Endodermal cell (in vitro differentiated cells): ENCODE results near the gene POLR2L. TPM values are rescaled to one million over a fixed set of nuclear protein-coding genes. Genes with fewer than 3 reads are reported as not detected.
A peak's percentile ranks its signal among the peaks of the same experiment; 100 is the strongest.

Experiments used
- DNase-seq: peaks from one replicate; pipeline ENCODE4 v3.0.0-alpha.2; 2017
- H3K27ac ChIP-seq: 2 replicates; pipeline ENCODE4 v1.5.1; 2013; ENCODE audit warnings: mild to moderate bottlenecking, low read depth, low read length, moderate library complexity
- H3K27me3 ChIP-seq: 2 replicates; pipeline ENCODE4 v1.6.1; 2013; ENCODE audit warnings: mild to moderate bottlenecking, low read length, moderate library complexity; ENCODE audit not compliant: insufficient read depth, control insufficient read depth, poor library complexity, severe bottlenecking
- H3K36me3 ChIP-seq: 2 replicates; pipeline ENCODE4 v1.7.0; 2013; ENCODE audit warnings: mild to moderate bottlenecking, low read length, moderate library complexity; ENCODE audit not compliant: control insufficient read depth, insufficient read depth
- H3K4me1 ChIP-seq: one replicate; pipeline ENCODE4 v1.7.0; 2013; ENCODE audit warnings: low read length; ENCODE audit not compliant: control insufficient read depth, insufficient read depth
- H3K4me3 ChIP-seq: 2 replicates; pipeline ENCODE4 v1.5.1; 2013; ENCODE audit warnings: mild to moderate bottlenecking, low read length, moderate library complexity
- H3K9ac ChIP-seq: 2 replicates; pipeline ENCODE4 v1.6.1; 2013; ENCODE audit warnings: mild to moderate bottlenecking, low read length, moderate library complexity; ENCODE audit not compliant: poor library complexity, severe bottlenecking; ENCODE audit errors: extremely low read depth
- H3K9me3 ChIP-seq: 2 replicates; pipeline ENCODE4 v1.6.1; 2013; ENCODE audit warnings: mild to moderate bottlenecking, low read length, moderate library complexity; ENCODE audit not compliant: control insufficient read depth
- H3K27ac Mint-ChIP-seq: 2 replicates; pipeline ENCODE4 v1.8.0; 2020; ENCODE audit warnings: mixed read lengths
- H3K27me3 Mint-ChIP-seq: 2 replicates; pipeline ENCODE4 v1.8.0; 2021; ENCODE audit warnings: mild to moderate bottlenecking, mixed read lengths; ENCODE audit not compliant: insufficient read depth
- H3K36me3 Mint-ChIP-seq: 2 replicates; pipeline ENCODE4 v1.8.0; 2020; ENCODE audit warnings: low read depth, mixed read lengths
- H3K4me1 Mint-ChIP-seq: 2 replicates; pipeline ENCODE4 v1.8.0; 2020; ENCODE audit warnings: mixed read lengths
- H3K4me3 Mint-ChIP-seq: 2 replicates; pipeline ENCODE4 v1.8.0; 2020; ENCODE audit warnings: mild to moderate bottlenecking, moderate library complexity, mixed read lengths
- H3K9me3 Mint-ChIP-seq: 2 replicates; pipeline ENCODE4 v1.8.0; 2020; ENCODE audit warnings: mild to moderate bottlenecking, mixed read lengths
- WGBS, 2 experiments: methylation state at CpG; one replicate each; pipeline versions ENCODE4 v1.1.5 to v1.1.7; 2013; ENCODE audit warnings: missing lambda C conversion rate in 2 of 2, mixed read lengths in 1 of 2; ENCODE audit not compliant: insufficient coverage in 1 of 2, insufficient read length in 1 of 2; 5-methylcytosine and 5-hydroxymethylcytosine counted together
- total RNA-seq, 2 donors: library from RNA; stranded (reverse); fragmentation: NEBNext Ultra II Directional in 1 of 2; extraction: Animal tissue kit (Norgen Biotek cat#: 25700) in 1 of 2; gene quantifications; 2 replicates in 1 of 2; 3 replicates in 1 of 2; pipeline ENCODE4 v1.2.1, GENCODE V29; 2021
- TF ChIP-seq, protein P1 (sequence below): fragments of 200-600 bp; sonication (generic); conservative IDR thresholded peaks from 2 replicates; pipeline ENCODE4 v1.5.0; 2021; ENCODE audit warnings: antibody characterized with exemption, mild to moderate bottlenecking

Gene POLR2L
- total RNA-seq, 2 donors from 2014 or later = 139 to 148 TPM

DNA sequence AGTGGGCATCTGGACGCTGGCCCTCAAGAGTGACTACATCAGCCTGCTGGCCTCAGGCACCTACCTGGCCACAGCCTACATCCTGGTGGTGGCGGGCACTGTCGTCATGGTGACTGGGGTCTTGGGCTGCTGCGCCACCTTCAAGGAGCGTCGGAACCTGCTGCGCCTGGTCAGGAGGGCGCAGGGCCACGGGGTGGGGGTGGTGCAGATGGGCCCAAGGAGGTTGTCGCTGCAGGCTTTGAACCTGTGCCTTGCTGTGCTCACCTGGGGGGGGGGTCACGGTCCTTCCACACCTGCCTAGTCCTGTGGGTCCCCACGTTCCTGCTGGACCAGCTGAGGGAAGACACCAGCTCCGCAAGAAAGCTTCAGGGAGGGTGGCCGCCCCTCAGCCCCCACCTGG is 6.1 kb downstream of the POLR2L start:
- no peak for DNase-seq
- H3K4me1 ChIP-seq = peaks cover 11% of the 10 kb centered on the region
- no peak overlapping the region for H3K27ac Mint-ChIP-seq
- no peaks in the 10 kb centered on the region for H3K9me3 Mint-ChIP-seq
- WGBS, 2 experiments = 90 to 95% methylated on average over 9 to 14 of the region's 14 CpGs
- no peaks in the 10 kb centered on the region for H3K9me3 ChIP-seq
- peaks cover 48% of the 10 kb centered on the region for H3K36me3 ChIP-seq
- no peak overlapping the region for H3K4me3 Mint-ChIP-seq
- H3K27me3 Mint-ChIP-seq = peaks cover 12% of the 10 kb centered on the region
- no peak overlapping the region for H3K27ac ChIP-seq
- peaks cover 17% of the 10 kb centered on the region for H3K4me1 Mint-ChIP-seq
- TF ChIP-seq, protein P1, sequence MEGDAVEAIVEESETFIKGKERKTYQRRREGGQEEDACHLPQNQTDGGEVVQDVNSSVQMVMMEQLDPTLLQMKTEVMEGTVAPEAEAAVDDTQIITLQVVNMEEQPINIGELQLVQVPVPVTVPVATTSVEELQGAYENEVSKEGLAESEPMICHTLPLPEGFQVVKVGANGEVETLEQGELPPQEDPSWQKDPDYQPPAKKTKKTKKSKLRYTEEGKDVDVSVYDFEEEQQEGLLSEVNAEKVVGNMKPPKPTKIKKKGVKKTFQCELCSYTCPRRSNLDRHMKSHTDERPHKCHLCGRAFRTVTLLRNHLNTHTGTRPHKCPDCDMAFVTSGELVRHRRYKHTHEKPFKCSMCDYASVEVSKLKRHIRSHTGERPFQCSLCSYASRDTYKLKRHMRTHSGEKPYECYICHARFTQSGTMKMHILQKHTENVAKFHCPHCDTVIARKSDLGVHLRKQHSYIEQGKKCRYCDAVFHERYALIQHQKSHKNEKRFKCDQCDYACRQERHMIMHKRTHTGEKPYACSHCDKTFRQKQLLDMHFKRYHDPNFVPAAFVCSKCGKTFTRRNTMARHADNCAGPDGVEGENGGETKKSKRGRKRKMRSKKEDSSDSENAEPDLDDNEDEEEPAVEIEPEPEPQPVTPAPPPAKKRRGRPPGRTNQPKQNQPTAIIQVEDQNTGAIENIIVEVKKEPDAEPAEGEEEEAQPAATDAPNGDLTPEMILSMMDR = no peak
- no peak overlapping the region for H3K4me3 ChIP-seq
- no peak overlapping the region for H3K9ac ChIP-seq
- peaks cover 10% of the 10 kb centered on the region for H3K27me3 ChIP-seq
- H3K36me3 Mint-ChIP-seq = peaks cover 32% of the 10 kb centered on the region

DNA sequence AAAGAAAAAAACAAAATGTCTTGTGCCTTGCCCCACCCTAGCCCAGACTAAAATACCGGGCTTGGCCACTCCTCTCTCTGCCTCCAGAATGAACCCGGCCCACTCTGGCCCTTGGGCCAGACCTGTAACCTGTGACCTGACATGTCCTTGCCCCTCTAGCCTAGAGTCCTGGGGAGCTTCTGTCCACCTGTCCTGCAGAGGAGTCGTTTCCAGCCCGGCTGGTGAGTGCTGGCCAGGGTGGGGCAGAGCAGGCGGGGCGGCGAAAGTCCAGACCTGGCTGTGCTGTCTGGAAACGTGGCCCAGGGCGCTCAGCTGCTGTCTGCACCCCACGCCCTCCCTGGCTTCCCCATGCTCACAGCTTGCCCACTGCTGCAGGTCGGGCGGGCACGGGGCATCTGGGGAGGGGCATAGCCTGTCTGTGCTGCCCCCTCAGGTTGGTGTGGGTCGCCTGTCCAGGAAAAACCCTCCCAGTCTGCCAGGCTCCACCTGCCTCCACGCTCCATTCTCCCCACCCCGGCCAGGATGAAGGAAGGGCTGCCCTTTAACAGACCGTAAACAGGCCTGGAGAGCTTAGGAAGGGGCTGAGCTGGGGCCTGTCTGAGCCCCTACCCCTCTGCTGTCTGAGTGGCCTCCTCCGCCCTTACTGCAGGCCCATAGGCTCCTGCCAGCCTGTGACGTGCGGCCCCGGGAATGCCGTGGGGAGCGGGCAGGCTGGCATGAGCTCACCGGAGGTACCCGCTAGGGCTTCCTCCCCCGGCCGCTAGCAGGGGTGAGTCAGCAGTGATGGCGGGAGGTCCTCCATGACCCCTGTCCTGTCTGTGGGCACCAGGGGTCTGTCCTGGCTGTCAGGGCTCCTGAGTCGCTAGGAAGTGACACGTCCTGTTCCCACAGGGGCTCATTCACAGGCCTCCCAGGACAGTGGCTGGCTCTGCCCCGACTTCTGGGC is 7.7 kb downstream of the POLR2L start:
- TF ChIP-seq, protein P1 = no peak
- Histone ChIP-seq H3K9me3 (no peaks in the 10 kb centered on the region), H3K36me3 (peaks cover 31% of the 10 kb centered on the region), H3K27ac (no peak overlapping the region), H3K4me1 (peaks cover 13% of the 10 kb centered on the region), H3K9ac (no peak overlapping the region), H3K4me3 (peak overlapping the region; percentile 86), H3K27me3 (peaks cover 24% of the 10 kb centered on the region)
- DNase-seq = no peak
- Mint-ChIP-seq H3K4me3 (peak overlapping the region; percentile 59), H3K27ac (no peak overlapping the region), H3K27me3 (peaks cover 25% of the 10 kb centered on the region), H3K4me1 (peaks cover 8% of the 10 kb centered on the region), H3K36me3 (peaks cover 26% of the 10 kb centered on the region), H3K9me3 (no peaks in the 10 kb centered on the region)
- WGBS, 2 experiments = 80 to 90% methylated on average over 17 to 31 of the region's 31 CpGs

DNA sequence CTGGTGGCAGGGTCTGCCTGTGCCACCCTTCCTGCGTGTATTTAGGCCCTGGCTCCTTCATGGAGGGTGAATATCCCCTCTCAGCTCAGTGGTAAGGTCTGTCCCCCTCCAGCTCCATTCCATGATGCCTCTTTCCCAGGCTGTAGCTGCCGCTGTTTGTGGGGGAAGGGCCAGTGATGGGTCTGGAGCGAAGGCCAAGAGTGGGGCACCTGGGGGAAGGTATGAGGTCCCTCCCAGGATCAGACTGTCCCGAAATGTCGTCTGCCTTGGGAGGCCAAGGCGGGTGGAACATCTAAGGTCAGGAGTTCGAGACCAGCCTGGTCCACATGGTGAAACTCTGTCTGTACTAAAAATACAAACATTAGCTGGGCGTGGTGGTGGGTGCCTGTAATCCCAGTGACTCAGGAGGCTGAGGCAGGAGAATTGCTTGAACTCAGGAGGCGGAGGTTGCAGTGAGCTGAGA is 8.4 kb downstream of the POLR2L start:
- TF ChIP-seq, protein P1 = no peak
- Mint-ChIP-seq H3K27ac (peak overlapping the region; percentile 39), H3K36me3 (peaks cover 21% of the 10 kb centered on the region), H3K4me1 (peaks cover 12% of the 10 kb centered on the region), H3K4me3 (peak overlapping the region; percentile 59), H3K9me3 (no peaks in the 10 kb centered on the region), H3K27me3 (peaks cover 33% of the 10 kb centered on the region)
- Histone ChIP-seq H3K4me1 (peaks cover 20% of the 10 kb centered on the region), H3K4me3 (peak overlapping the region; percentile 86), H3K27ac (no peak overlapping the region), H3K9ac (peak overlapping the region; percentile 68), H3K27me3 (peaks cover 32% of the 10 kb centered on the region), H3K9me3 (no peaks in the 10 kb centered on the region), H3K36me3 (peaks cover 24% of the 10 kb centered on the region)
- DNase-seq = no peak
- WGBS, 2 experiments = 70 to 84% methylated on average over 4 to 9 of the region's 9 CpGs
